ENCODE results near the gene DDC.
A peak's percentile ranks its signal among the peaks of the same experiment; 100 is the strongest.

Gene DDC

GRCh38 chr7:50423860-50424259 lies 141.3 kb downstream of the DDC start:
- no peak for DNase-seq
- Mint-ChIP-seq H3K4me3 (no peak overlapping the region), H3K9me3 (no peaks in the 10 kb centered on the region), H3K27ac (no peak overlapping the region), H3K27me3 (ENCODE audit: low read depth, poor library complexity) (peaks cover 3% of the 10 kb centered on the region), H3K36me3 (ENCODE audit: low read depth) (no peaks in the 10 kb centered on the region), H3K4me1 (peaks cover 4% of the 10 kb centered on the region)
- TF ChIP-seq CTCF (IDR thresholded peaks at IDR 0.05) = no peak

DNA sequence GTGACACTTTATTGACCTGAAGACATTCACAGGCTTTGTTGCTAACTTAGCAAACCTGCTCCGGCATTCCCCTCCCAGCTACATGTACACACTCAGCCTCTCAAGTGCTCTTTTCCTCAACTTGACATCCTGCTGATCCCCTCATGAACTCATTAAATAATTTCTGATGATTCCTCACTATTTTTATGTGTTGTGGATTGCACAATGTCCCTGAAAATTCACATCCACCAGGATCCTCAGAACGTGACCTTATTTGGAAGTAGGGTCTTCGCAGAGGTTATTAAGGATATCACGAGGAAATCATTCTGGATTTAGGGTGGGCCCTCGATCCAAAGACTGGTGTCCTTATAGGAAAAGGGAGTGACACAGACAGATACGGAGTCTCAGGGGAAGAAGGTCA lies 142.3 kb downstream of the DDC start:
- no peak overlapping the region for H3K4me3 Mint-ChIP-seq
- no peaks in the 10 kb centered on the region for H3K36me3 Mint-ChIP-seq (ENCODE audit: low read depth)
- no peak overlapping the region for H3K27ac Mint-ChIP-seq
- no peak for TF ChIP-seq CTCF (IDR thresholded peaks at IDR 0.05)
- H3K27me3 Mint-ChIP-seq (ENCODE audit: low read depth, poor library complexity) = peaks cover 3% of the 10 kb centered on the region
- no peaks in the 10 kb centered on the region for H3K9me3 Mint-ChIP-seq
- peaks cover 10% of the 10 kb centered on the region for H3K4me1 Mint-ChIP-seq
- DNase-seq = no peak

- no peak for TF ChIP-seq CTCF (IDR thresholded peaks at IDR 0.05)
- no peaks in the 10 kb centered on the region for H3K9me3 Mint-ChIP-seq
- no peaks in the 10 kb centered on the region for H3K27me3 Mint-ChIP-seq (ENCODE audit: low read depth, poor library complexity)
- H3K4me1 Mint-ChIP-seq = peaks cover 10% of the 10 kb centered on the region
- DNase-seq = no peak
- no peak overlapping the region for H3K4me3 Mint-ChIP-seq
- H3K36me3 Mint-ChIP-seq (ENCODE audit: low read depth) = no peaks in the 10 kb centered on the region
- H3K27ac Mint-ChIP-seq = no peak overlapping the region
Observed at GRCh38 chr7:50421043-50421442, 144.2 kb downstream of the DDC start.

DNA sequence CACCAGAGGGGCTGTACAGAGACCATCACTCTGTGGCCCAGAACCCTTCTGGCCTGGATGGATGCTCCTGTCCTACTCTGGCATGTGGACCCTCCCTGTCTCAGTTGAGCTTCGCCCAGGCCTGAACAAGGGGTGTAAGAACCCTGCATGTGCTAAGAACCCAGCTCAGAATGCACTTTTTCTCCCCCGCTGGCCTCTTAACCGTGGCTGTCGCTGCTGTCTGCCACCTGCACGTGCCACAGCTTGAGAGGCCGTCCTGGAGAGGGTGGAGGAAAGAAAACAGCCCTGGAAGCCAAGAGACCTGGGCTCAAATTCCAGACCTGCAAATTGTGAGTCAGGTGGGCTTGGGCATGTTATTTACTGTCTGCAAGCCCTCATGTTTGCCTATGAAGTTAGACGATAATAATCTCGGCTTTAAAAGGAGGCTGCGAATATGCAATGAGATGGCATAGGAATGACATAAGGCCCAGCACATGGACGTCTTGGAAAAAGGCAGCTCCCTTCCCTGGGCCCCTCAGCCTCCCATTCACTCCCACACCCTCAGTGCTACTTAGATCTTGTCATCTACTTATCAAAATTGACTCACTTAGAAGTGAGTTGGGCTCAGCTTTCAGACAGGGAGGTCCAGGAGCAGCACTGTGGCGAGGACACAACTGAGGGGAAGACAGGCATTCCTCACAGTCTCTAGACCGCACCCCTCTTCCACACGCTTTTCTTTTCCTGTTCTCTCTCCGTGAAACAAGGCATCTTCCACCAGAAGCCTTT lies 146.5 kb downstream of the DDC start:
- peaks cover 10% of the 10 kb centered on the region for H3K4me1 Mint-ChIP-seq
- H3K36me3 Mint-ChIP-seq (ENCODE audit: low read depth) = no peaks in the 10 kb centered on the region
- DNase-seq = no peak
- no peak for TF ChIP-seq CTCF (IDR thresholded peaks at IDR 0.05)
- peaks cover 3% of the 10 kb centered on the region for H3K27me3 Mint-ChIP-seq (ENCODE audit: low read depth, poor library complexity)
- no peak overlapping the region for H3K4me3 Mint-ChIP-seq
- no peaks in the 10 kb centered on the region for H3K9me3 Mint-ChIP-seq
- no peak overlapping the region for H3K27ac Mint-ChIP-seq

DNA sequence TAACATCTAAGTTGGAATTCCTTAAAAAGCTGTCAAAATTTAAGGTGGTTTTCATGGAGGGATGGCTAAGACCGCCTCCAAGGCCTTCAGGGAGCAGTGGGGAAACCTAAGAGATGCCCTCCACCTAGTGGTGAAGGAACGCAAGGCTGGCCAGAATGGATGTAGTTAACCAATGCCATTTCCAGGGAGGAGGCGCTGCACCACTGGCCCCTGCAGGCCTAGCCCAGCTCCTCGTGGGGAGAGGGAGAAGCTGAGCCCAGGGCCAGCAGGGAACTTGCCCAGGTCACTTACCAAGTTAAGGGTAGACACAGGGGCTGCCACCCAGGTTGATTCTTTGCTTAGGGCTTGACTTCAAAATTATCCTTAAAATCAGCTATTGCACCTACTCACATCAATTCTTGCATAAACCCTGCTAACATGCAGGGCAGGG lies 147.1 kb downstream of the DDC start:
- no peaks in the 10 kb centered on the region for H3K9me3 Mint-ChIP-seq
- peaks cover 3% of the 10 kb centered on the region for H3K27me3 Mint-ChIP-seq (ENCODE audit: low read depth, poor library complexity)
- H3K36me3 Mint-ChIP-seq (ENCODE audit: low read depth) = no peaks in the 10 kb centered on the region
- H3K27ac Mint-ChIP-seq = no peak overlapping the region
- DNase-seq = peak; percentile 77
- H3K4me1 Mint-ChIP-seq = peaks cover 10% of the 10 kb centered on the region
- H3K4me3 Mint-ChIP-seq = no peak overlapping the region
- peak; percentile 89 for TF ChIP-seq CTCF (IDR thresholded peaks at IDR 0.05)

Measured in nephron progenitor cell (in vitro differentiated cells).